GM13976 (cell line): ENCODE measurements around the gene OPRL1.

Source experiments
- DNase-seq: peaks from one replicate; pipeline ENCODE4 v3.0.0; 2012; ENCODE audit warnings: low spot score
- CTCF ChIP-seq: IDR thresholded peaks from 2 replicates; pipeline ENCODE4 v1.5.1; 2012; ENCODE audit warnings: borderline replicate concordance, mild to moderate bottlenecking; ENCODE audit not compliant: insufficient read depth; ENCODE audit errors: extremely low read depth, missing control alignments, control extremely low read depth
- in situ Hi-C: fragments of 300-500 bp; cut with MboI; formaldehyde crosslinking; loops from one replicate; pipeline ENCODE4 v1.12.0; 2022; ENCODE audit warnings: low sequenced_read_pairs, mixed read lengths, inconsistent platforms; ENCODE audit not compliant: unreplicated experiment

Gene OPRL1

GRCh38 chr20:64056889-64057627 is 22.8 kb upstream of the OPRL1 start:
- in situ Hi-C loops = no loop called here
- TF ChIP-seq CTCF = no peak
- no peak for DNase-seq

GRCh38 chr20:64057628-64058498 is 22.0 kb upstream of the OPRL1 start:
- in situ Hi-C loops = no loop called here
- peak; percentile 92 for DNase-seq
- TF ChIP-seq CTCF = peak; percentile 95

- DNase-seq = no peak
- no peak for TF ChIP-seq CTCF
- in situ Hi-C loops = no loop called here
Measured at GRCh38 chr20:64058536-64058935, 21.3 kb upstream of the OPRL1 start.

GRCh38 chr20:64062276-64062595 is 17.6 kb upstream of the OPRL1 start:
- in situ Hi-C loops = no loop called here
- DNase-seq = no peak
- no peak for TF ChIP-seq CTCF

- DNase-seq = peak; percentile 98
Measured at GRCh38 chr20:64062596-64063388, 17.1 kb upstream of the OPRL1 start, which contains the start of gene TCEA2. Gene TCEA2, plus strand, starts transcription at chr20:64063198. Its CDS starts 115 bp downstream, at chr20:64063313.

More at GRCh38 chr20:64062596-64063388, 17.1 kb upstream of the OPRL1 start, which contains the start of gene TCEA2:
- no peak for TF ChIP-seq CTCF
- in situ Hi-C loops = no loop called here
